Embryonic facial prominence (tissue), 1 donor: Measurements from ENCODE around the gene RNU1-4.
"Not testable (repeated sequence)": the region's sequence is repeated elsewhere in the genome, so short reads cannot be mapped to it uniquely, and the experiment has no call there.

Experiments used
- DNase-seq: peaks from one replicate; pipeline ENCODE4 v3.0.0-alpha.2; 2016; ENCODE audit errors: extremely low spot score

RNU1-4 gene

GRCh38 chr1:16770139-16770759, 29.9 kb downstream of the RNU1-4 start:
- DNase-seq: not testable (repeated sequence)

GRCh38 chr1:16770896-16771446, 30.7 kb downstream of the RNU1-4 start:
- not testable (repeated sequence) for DNase-seq

GRCh38 chr1:16772275-16773204, 32.2 kb downstream of the RNU1-4 start:
- DNase-seq: not testable (repeated sequence)

- DNase-seq: not testable (repeated sequence)
Measured at GRCh38 chr1:16773205-16773596, 32.9 kb downstream of the RNU1-4 start.

- not testable (repeated sequence) for DNase-seq
Measured at GRCh38 chr1:16773723-16774122, 33.4 kb downstream of the RNU1-4 start.

- not testable (repeated sequence) for DNase-seq
Measured at GRCh38 chr1:16774773-16775172, 34.5 kb downstream of the RNU1-4 start.

- DNase-seq: not testable (repeated sequence)
Measured at GRCh38 chr1:16775290-16775689, 35.0 kb downstream of the RNU1-4 start.

GRCh38 chr1:16776248-16776647, 35.9 kb downstream of the RNU1-4 start:
- DNase-seq: not testable (repeated sequence)

GRCh38 chr1:16776835-16777234, 36.5 kb downstream of the RNU1-4 start:
- DNase-seq: not testable (repeated sequence)

- not testable (repeated sequence) for DNase-seq
Measured at GRCh38 chr1:16777821-16778220, 37.5 kb downstream of the RNU1-4 start.

- DNase-seq: not testable (repeated sequence)
Measured at GRCh38 chr1:16779525-16779924, 39.2 kb downstream of the RNU1-4 start.

- DNase-seq: not testable (repeated sequence)
Measured at GRCh38 chr1:16781033-16781432, 40.7 kb downstream of the RNU1-4 start.

- not testable (repeated sequence) for DNase-seq
Measured at GRCh38 chr1:16781625-16782024, 41.3 kb downstream of the RNU1-4 start.

- DNase-seq: not testable (repeated sequence)
Measured at GRCh38 chr1:16784955-16785354, 44.6 kb downstream of the RNU1-4 start.

- DNase-seq: not testable (repeated sequence)
Measured at GRCh38 chr1:16786362-16786761, 46.0 kb downstream of the RNU1-4 start.

- not testable (repeated sequence) for DNase-seq
Measured at GRCh38 chr1:16787175-16787574, 46.9 kb downstream of the RNU1-4 start.

GRCh38 chr1:16787711-16788110, 47.4 kb downstream of the RNU1-4 start:
- DNase-seq: not testable (repeated sequence)
